Loucy (cell line): ENCODE measurements around the gene COIL.

ENCODE experiments used
- EZH2phosphoT487 ChIP-seq: fragments of 200-600 bp; IDR thresholded peaks from 2 replicates; pipeline ENCODE4 v1.6.1; 2018; ENCODE audit warnings: antibody characterized with exemption, mild to moderate bottlenecking, moderate library complexity, borderline replicate concordance
- TF ChIP-seq, protein P1 (sequence below): fragments of 200-600 bp; sonication (generic); conservative IDR thresholded peaks from 2 replicates; pipeline ENCODE4 v1.5.1; 2014; ENCODE audit warnings: mild to moderate bottlenecking, antibody characterized with exemption, low read length

DNA sequence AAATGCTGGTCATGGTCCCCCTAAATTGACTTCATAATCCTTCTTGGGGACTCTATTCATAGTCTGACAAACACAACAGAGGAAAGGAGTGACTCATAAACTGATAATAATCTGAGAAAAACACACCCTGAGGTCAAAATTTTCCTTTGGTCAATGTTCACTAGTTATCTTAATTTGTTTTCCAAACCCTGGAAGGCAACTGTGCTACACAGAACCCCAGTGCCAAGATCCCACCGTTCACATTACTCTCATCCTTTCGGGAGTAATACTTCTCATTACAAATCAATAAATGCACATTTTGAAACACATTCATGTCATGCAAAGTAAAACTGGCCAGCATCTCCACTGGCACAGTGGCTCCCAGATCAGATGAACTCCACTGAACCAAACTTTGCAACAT is 23.2 kb downstream of the COIL start:
- TF ChIP-seq, protein P1, sequence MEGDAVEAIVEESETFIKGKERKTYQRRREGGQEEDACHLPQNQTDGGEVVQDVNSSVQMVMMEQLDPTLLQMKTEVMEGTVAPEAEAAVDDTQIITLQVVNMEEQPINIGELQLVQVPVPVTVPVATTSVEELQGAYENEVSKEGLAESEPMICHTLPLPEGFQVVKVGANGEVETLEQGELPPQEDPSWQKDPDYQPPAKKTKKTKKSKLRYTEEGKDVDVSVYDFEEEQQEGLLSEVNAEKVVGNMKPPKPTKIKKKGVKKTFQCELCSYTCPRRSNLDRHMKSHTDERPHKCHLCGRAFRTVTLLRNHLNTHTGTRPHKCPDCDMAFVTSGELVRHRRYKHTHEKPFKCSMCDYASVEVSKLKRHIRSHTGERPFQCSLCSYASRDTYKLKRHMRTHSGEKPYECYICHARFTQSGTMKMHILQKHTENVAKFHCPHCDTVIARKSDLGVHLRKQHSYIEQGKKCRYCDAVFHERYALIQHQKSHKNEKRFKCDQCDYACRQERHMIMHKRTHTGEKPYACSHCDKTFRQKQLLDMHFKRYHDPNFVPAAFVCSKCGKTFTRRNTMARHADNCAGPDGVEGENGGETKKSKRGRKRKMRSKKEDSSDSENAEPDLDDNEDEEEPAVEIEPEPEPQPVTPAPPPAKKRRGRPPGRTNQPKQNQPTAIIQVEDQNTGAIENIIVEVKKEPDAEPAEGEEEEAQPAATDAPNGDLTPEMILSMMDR = no peak
- no peak for TF ChIP-seq EZH2phosphoT487
